Activated B cell treated with CpG ODN at 0.5 μM for 24 hours (primary cell): ENCODE data around the gene DNASE1L2. TPM values are rescaled to one million over a fixed set of nuclear protein-coding genes. Genes with fewer than 3 reads are reported as not detected.
"Not testable (repeated sequence)": the region's sequence is repeated elsewhere in the genome, so short reads cannot be mapped to it uniquely, and the experiment has no call there.

Source experiments
- ATAC-seq: fragments of 200-7000 bp; cut with Tn5 transposase; one replicate; pipeline ENCODE4 v1.10.0; 2021; ENCODE audit warnings: low read depth, mild to moderate bottlenecking, moderate library complexity
- CTCF ChIA-PET: fragments of 350-600 bp; sonication (Branson Sonifier 250); formaldehyde crosslinking; loops from one replicate; lab custom pipeline; 2021; ENCODE audit warnings: antibody characterized with exemption; lab: Charles Lee
- POLR2A ChIA-PET: fragments of 350-600 bp; sonication (Branson Sonifier 250); formaldehyde crosslinking; loops from one replicate; lab custom pipeline; 2021; ENCODE audit warnings: antibody characterized with exemption; lab: Charles Lee
- DNase-seq: peaks from one replicate; pipeline ENCODE4 v3.0.0; 2022
- H3K27ac Mint-ChIP-seq: one replicate; pipeline ENCODE4 v1.8.0; 2020; ENCODE audit warnings: mixed read lengths
- H3K27me3 Mint-ChIP-seq: one replicate; pipeline ENCODE4 v1.8.0; 2021; ENCODE audit warnings: mixed read lengths
- H3K36me3 Mint-ChIP-seq: one replicate; pipeline ENCODE4 v1.8.0; 2021; ENCODE audit warnings: low read depth, mixed read lengths
- H3K4me1 Mint-ChIP-seq: one replicate; pipeline ENCODE4 v1.8.0; 2021; ENCODE audit warnings: mixed read lengths
- H3K4me3 Mint-ChIP-seq: one replicate; pipeline ENCODE4 v1.8.0; 2020; ENCODE audit warnings: mild to moderate bottlenecking, mixed read lengths
- H3K9me3 Mint-ChIP-seq: one replicate; pipeline ENCODE4 v1.8.0; 2020; ENCODE audit warnings: mixed read lengths
- intact Hi-C: fragments of 100-400 bp; cut with micrococcal nuclease; formaldehyde crosslinking; loops from one replicate; pipeline ENCODE4 v1.15.1; 2024
- total RNA-seq: library from RNA; stranded (reverse); gene quantifications from 2 replicates; pipeline ENCODE4 v1.2.3, GENCODE V29; 2022
- TF ChIP-seq, protein P1 (sequence below): fragments of 200-600 bp; IDR thresholded peaks from one replicate; pipeline ENCODE4 v1.8.0; 2022; ENCODE audit warnings: antibody characterized with exemption, mild to moderate bottlenecking

The DNASE1L2 gene
- total RNA-seq, 1 donor from 2014 or later: 1.3 TPM

DNA sequence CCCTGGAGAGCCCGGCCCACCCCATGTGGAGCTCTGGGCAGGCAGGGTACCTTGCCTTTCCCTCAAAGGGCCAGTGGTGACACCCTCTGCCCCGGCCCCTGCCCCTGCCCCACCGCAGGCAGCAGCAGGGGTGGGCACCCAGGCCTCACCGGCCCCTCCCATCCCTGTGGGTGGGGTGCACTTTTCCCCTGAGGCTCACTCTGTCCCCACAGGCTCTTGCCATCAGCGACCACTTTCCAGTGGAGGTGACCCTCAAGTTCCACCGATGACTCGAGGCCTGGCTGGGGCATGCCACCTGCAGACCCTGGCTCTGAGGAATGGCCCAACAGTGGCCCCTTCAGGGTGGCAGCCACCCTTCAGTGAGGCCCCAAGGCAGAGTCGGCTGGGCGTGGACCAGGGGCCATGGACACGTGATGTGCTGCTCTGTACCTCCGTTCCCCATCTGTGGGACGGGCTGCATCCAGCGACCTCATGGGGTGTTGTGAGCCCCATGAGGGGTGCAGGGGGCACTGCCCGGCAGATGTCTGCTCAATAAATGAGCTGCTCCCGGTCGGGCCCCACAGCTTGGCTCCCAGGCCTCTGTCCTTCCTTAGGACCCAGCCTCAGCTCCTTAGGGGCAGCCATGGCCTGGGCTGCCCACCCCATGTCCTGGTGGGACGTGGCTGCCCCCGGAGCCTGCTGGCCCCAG lies 2.0 kb downstream of the DNASE1L2 start:
- no peak for ATAC-seq
- no peak for DNase-seq
- ChIA-PET POLR2A (interaction anchor here (0.6 to 1.1 kb wide), 3 partner anchors 12 to 18 kb away, joined by 3 read pairs; no protein-coding TSS in a partner anchor), CTCF (no interaction called here)
- Mint-ChIP-seq H3K4me3 (no peak overlapping the region), H3K9me3 (no peaks in the 10 kb centered on the region), H3K4me1 (no peaks in the 10 kb centered on the region), H3K36me3 (peaks cover 31% of the 10 kb centered on the region), H3K27ac (no peak overlapping the region), H3K27me3 (peaks cover 2% of the 10 kb centered on the region)
- intact Hi-C loops: no loop called here
- TF ChIP-seq, protein P1, sequence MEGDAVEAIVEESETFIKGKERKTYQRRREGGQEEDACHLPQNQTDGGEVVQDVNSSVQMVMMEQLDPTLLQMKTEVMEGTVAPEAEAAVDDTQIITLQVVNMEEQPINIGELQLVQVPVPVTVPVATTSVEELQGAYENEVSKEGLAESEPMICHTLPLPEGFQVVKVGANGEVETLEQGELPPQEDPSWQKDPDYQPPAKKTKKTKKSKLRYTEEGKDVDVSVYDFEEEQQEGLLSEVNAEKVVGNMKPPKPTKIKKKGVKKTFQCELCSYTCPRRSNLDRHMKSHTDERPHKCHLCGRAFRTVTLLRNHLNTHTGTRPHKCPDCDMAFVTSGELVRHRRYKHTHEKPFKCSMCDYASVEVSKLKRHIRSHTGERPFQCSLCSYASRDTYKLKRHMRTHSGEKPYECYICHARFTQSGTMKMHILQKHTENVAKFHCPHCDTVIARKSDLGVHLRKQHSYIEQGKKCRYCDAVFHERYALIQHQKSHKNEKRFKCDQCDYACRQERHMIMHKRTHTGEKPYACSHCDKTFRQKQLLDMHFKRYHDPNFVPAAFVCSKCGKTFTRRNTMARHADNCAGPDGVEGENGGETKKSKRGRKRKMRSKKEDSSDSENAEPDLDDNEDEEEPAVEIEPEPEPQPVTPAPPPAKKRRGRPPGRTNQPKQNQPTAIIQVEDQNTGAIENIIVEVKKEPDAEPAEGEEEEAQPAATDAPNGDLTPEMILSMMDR: no peak

DNA sequence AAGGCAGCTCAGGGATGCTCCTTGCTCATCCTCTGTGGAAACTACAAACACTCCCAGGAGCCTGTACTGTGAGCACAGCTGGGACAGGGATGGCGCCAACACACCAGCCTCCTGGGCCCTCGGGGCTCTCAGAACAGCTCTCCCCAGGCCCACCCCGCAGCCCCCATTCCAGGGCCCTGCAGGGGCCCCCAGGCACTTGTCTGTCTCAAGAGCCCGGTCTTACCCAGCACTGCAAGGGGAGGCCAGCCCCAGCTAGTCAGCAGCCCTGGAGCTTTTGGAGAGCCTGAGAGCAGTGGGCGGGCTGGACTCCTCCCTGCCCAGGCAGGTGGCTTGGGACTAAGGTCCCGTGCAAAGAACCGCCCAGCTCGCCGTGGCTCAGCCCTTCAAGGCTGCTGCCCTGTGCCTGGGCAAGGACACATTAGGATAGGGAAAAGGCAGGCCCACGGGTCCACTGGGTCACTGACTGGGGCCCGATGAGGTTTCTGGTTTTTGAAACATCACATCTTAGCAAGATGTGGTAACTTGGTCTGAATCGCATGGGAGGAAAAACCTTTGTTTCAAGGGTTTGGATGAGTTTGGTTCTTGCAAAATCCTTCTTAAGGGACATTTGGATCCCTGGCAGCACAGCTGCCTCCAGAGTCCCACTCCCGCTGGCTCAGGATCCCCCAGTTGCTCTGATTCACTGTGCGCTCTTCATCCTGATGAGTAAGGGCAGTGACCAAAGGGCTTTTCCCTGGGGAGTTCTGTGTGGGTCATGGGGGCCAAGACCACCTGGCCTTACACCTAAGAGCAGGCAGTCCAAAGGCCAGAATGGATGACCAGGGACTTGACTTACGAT lies 2.8 kb downstream of the DNASE1L2 start:
- peaks cover 2% of the 10 kb centered on the region for H3K27me3 Mint-ChIP-seq
- DNase-seq (no peak), ATAC-seq (no peak)
- no peak overlapping the region for H3K27ac Mint-ChIP-seq
- H3K9me3 Mint-ChIP-seq: no peaks in the 10 kb centered on the region
- intact Hi-C loops: no loop called here
- H3K4me3 Mint-ChIP-seq: no peak overlapping the region
- H3K36me3 Mint-ChIP-seq: peaks cover 35% of the 10 kb centered on the region
- ChIA-PET CTCF (no interaction called here), POLR2A (interaction anchor here (0.6 to 1.1 kb wide), 3 partner anchors 11 to 17 kb away, joined by 3 read pairs; no protein-coding TSS in a partner anchor)
- no peaks in the 10 kb centered on the region for H3K4me1 Mint-ChIP-seq
- TF ChIP-seq, protein P1: no peak

- POLR2A ChIA-PET: interaction anchor here (2.3 kb wide), 1 partner anchor 11 kb away, joined by 7 read pairs; the partner anchor contains the start of gene ECI1
- H3K36me3 Mint-ChIP-seq: peaks cover 32% of the 10 kb centered on the region
- ATAC-seq, CTCF ChIA-PET, H3K9me3 Mint-ChIP-seq, H3K27ac Mint-ChIP-seq, DNase-seq, H3K27me3 Mint-ChIP-seq, intact Hi-C loops, H3K4me3 Mint-ChIP-seq, H3K4me1 Mint-ChIP-seq: not testable (repeated sequence)
Observed at GRCh38 chr16:2240331-2240730, 4.1 kb downstream of the DNASE1L2 start.

DNA sequence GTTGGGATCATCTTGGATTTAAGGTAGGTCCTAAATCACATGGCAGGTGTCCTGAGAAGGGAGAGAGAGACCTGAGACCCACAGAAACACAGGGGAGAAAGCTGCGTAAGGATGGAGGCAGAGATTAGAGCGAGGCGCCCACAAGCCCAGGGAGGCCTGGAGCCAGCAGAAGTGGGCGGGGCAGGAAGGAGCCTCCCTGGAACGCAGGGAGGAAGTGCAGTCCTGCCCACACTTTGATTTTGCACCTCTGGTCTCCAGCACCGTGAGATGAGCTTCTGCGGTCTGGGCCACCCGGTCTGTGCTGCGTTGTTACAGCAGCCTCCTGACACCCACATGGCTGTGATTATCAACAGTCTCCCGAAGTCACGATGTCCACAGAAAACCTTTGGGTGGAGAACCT lies 6.4 kb downstream of the DNASE1L2 start:
- no peak for ATAC-seq
- no peak for DNase-seq
- peaks cover 42% of the 10 kb centered on the region for H3K36me3 Mint-ChIP-seq
- ChIA-PET CTCF (no interaction called here), POLR2A (interaction anchor here (2.3 kb wide), 1 partner anchor 9 kb away, joined by 7 read pairs; the partner anchor contains the start of gene ECI1)
- TF ChIP-seq, protein P1: no peak
- H3K4me1 Mint-ChIP-seq: no peaks in the 10 kb centered on the region
- no peak overlapping the region for H3K27ac Mint-ChIP-seq
- intact Hi-C loops: no loop called here
- H3K9me3 Mint-ChIP-seq: no peaks in the 10 kb centered on the region
- H3K27me3 Mint-ChIP-seq: no peaks in the 10 kb centered on the region
- no peak overlapping the region for H3K4me3 Mint-ChIP-seq

DNA sequence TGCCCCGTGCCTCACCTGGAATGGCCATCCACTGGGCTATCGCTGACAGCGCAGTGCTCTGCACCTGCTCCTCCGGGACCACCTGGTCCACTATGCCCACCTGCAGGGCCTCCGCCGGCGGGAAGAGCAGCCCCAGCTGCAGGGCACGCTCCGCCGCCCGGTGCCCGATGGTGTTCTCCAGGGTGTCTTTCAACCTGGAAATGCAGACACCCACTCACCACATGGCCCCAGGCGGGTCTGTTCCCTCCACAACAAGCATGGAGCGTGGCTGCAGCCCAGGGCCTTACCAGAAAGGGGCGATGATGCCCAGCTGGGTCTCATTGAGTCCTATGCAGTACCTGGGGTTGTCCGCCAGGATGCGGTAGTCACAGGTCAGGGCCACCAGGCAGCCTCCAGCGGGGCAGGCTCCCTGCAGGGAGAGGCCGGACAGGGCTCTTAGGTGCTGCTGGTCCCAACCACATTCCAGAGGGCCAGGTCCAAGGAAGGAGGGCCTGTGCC lies 6.8 kb downstream of the DNASE1L2 start:
- no peak overlapping the region for H3K27ac Mint-ChIP-seq
- H3K9me3 Mint-ChIP-seq: no peaks in the 10 kb centered on the region
- no peaks in the 10 kb centered on the region for H3K27me3 Mint-ChIP-seq
- no peak overlapping the region for H3K4me3 Mint-ChIP-seq
- TF ChIP-seq, protein P1: no peak
- ATAC-seq (no peak), DNase-seq (no peak)
- intact Hi-C loops: no loop called here
- POLR2A ChIA-PET: no interaction called here
- H3K36me3 Mint-ChIP-seq: peaks cover 42% of the 10 kb centered on the region
- H3K4me1 Mint-ChIP-seq: no peaks in the 10 kb centered on the region
- CTCF ChIA-PET: no interaction called here
